Prostate gland (tissue), 2 donors: Measurements from ENCODE around the gene SNCG. TPM values are rescaled to one million over a fixed set of nuclear protein-coding genes. Genes with fewer than 3 reads are reported as not detected.
"Not testable (repeated sequence)": the region's sequence is repeated elsewhere in the genome, so short reads cannot be mapped to it uniquely, and the experiment has no call there.

Experiments used
- DNase-seq: peaks from one replicate; pipeline ENCODE4 v3.0.0-alpha.2; 2019; ENCODE audit warnings: low spot score
- H3K27ac ChIP-seq, 2 donors: fragments of 200-600 bp; sonication (generic); 2 replicates each; pipeline ENCODE4 v1.5.1; 2017 to 2019
- H3K27me3 ChIP-seq: fragments of 200-600 bp; sonication (generic); replicated peaks from 2 replicates; pipeline ENCODE4 v1.5.1; 2019; ENCODE audit not compliant: insufficient read depth
- H3K36me3 ChIP-seq, 2 donors: fragments of 200-600 bp; sonication (generic); 1 replicate in 1 of 2; 2 replicates in 1 of 2; pipeline versions ENCODE4 v1.5.1 to v1.8.1; 2017 to 2019
- H3K4me1 ChIP-seq: fragments of 200-600 bp; sonication (generic); replicated peaks from 2 replicates; pipeline ENCODE4 v1.5.1; 2019
- H3K4me3 ChIP-seq, 2 donors: fragments of 200-600 bp; sonication (generic); 2 replicates each; pipeline ENCODE4 v1.5.1; 2017 to 2019
- H3K9me3 ChIP-seq: fragments of 200-600 bp; sonication (generic); 2 replicates; pipeline ENCODE4 v1.5.1; 2017
- POLR2A ChIP-seq: fragments of 450-650 bp; IDR thresholded peaks from one replicate; pipeline ENCODE4 v1.6.1; 2016; ENCODE audit warnings: antibody characterized with exemption, mild to moderate bottlenecking
- POLR2AphosphoS5 ChIP-seq: sonication (generic); formaldehyde crosslinking; IDR thresholded peaks from one replicate; pipeline ENCODE4 v1.6.1; 2017; ENCODE audit warnings: antibody characterized with exemption
- WGBS: methylation state at CpG from one replicate; pipeline ENCODE4 v1.1.5; 2018; 5-methylcytosine and 5-hydroxymethylcytosine counted together
- intact Hi-C: fragments of 100-400 bp; cut with DNase I; formaldehyde crosslinking; loops from one replicate; pipeline ENCODE4 v1.14.2; 2022
- total RNA-seq, 2 donors: library from RNA; depleted of rRNA; stranded (reverse); fragments of >200 nt; gene quantifications; one replicate each; pipeline ENCODE4 v1.1.0, GENCODE V29; 2016
- TF ChIP-seq, protein P1 (sequence below), 4 experiments: fragments of 200-600 bp in 2 of 4; fragments of 450-650 bp in 2 of 4; sonication (generic) in 2 of 4; IDR thresholded peaks; 1 replicate in 3 of 4; 2 replicates in 1 of 4; pipeline ENCODE4 v1.5.1; 2016 to 2019; ENCODE audit warnings: antibody characterized with exemption in 4 of 4, mild to moderate bottlenecking in 2 of 4, moderate library complexity in 2 of 4

Gene SNCG
- total RNA-seq, 2 donors from 2014 or later: 38.5 to 46.6 TPM

DNA sequence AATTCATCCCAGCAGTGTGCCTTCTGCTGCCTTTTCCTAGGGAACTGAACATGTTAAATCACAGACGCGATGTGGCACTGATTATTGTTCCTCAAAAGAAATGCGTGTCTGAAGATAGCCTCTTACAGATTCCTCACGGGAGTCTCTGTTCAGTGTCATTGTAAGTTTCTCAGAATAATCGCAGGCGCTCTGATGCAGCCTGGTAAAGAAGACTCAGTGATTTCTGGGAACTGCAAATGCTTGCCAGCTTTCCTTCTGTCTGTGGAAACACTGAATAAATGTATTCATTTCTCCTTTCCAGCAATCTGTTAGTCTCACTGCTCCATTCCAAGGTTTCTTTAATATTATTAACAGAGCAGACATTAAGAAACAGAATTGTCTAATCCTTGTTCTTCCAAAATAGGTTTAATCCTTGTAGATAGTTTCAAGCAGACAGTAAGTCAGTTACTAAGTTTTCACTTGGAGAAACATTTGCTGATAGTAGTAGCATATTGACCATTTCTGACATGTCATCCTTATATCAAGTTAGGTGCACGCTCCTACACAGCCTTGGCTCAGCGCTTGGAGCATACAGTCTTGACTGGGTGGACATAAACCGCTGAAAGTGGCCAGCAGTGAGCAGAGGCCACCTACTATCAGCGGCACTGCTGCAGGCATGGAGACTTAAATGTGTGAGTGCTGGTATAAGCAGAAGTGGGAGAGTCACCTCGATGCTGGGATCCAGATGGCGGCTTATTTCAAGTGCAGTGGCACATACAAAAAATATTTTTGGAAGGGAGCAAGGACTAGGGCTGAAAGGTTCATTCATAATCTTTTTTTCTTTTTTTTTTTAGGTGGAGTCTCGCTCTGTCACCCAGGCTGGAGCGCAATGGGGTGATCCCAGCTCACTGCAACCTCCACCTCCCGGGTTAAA lies 28.7 kb upstream of the SNCG start:
- 85% methylated on average over 15 of the region's 15 CpGs for WGBS
- TF ChIP-seq, protein P1, sequence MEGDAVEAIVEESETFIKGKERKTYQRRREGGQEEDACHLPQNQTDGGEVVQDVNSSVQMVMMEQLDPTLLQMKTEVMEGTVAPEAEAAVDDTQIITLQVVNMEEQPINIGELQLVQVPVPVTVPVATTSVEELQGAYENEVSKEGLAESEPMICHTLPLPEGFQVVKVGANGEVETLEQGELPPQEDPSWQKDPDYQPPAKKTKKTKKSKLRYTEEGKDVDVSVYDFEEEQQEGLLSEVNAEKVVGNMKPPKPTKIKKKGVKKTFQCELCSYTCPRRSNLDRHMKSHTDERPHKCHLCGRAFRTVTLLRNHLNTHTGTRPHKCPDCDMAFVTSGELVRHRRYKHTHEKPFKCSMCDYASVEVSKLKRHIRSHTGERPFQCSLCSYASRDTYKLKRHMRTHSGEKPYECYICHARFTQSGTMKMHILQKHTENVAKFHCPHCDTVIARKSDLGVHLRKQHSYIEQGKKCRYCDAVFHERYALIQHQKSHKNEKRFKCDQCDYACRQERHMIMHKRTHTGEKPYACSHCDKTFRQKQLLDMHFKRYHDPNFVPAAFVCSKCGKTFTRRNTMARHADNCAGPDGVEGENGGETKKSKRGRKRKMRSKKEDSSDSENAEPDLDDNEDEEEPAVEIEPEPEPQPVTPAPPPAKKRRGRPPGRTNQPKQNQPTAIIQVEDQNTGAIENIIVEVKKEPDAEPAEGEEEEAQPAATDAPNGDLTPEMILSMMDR (IDR thresholded peaks at IDR 0.05): no peak
- no peak for TF ChIP-seq POLR2A
- no peak for TF ChIP-seq POLR2AphosphoS5
- no peaks in the 10 kb centered on the region for H3K36me3 ChIP-seq
- H3K4me1 ChIP-seq: no peaks in the 10 kb centered on the region
- no peaks in the 10 kb centered on the region for H3K27me3 ChIP-seq
- H3K4me3 ChIP-seq: no peak overlapping the region
- DNase-seq: no peak
- no peaks in the 10 kb centered on the region for H3K9me3 ChIP-seq
- H3K27ac ChIP-seq: no peak overlapping the region
- intact Hi-C loops: no loop called here

DNA sequence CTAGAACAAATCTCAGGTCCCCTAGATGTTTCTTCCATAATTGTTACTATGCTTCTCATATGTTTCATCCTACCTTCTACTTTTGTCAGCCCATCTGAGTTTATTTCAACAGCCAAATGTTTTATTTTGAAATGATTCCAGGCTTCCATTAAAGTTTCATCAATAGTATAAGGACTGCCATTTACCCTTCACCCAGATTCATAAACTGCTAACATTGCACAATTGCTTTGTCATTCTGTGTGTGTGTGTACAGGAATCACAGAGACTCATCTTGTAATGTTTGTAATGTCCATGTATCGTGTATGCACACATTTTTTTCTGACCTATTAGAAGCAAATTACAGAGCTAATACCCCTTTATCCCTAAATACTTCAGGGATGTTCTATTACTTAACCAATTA lies 26.5 kb upstream of the SNCG start:
- no peaks in the 10 kb centered on the region for H3K4me1 ChIP-seq

DNA sequence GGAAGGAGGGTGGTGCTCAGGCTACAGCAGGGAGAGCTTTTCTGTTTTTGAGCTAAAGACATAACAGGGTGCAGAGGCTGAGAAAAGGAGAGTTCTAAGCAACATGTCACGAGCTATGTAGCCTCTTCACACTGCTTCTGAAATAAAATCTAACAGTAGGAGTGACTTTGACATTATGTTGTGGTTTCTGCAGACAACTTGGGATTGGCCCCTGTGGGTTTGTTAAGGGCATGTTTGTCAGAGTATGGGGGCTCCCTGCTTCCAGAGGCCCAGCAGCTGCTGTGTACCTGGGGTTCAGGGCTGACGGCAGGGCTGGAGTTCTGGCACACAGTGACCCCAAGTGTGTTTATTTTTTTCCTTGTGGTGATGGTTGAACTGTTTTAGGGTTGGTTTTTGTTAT lies 25.7 kb upstream of the SNCG start:
- TF ChIP-seq POLR2A: no peak
- TF ChIP-seq, protein P1 (IDR thresholded peaks at IDR 0.05): no peak
- no peak for TF ChIP-seq POLR2AphosphoS5
- H3K27ac ChIP-seq: no peak overlapping the region
- intact Hi-C loops: no loop called here

More for the DNA sequence above, 26.5 kb upstream of the SNCG start:
- H3K27me3 ChIP-seq: no peaks in the 10 kb centered on the region
- no peak overlapping the region for H3K4me3 ChIP-seq
- TF ChIP-seq POLR2A (no peak), POLR2AphosphoS5 (no peak)
- TF ChIP-seq, protein P1 (IDR thresholded peaks at IDR 0.05): no peak
- H3K27ac ChIP-seq: no peak overlapping the region
- intact Hi-C loops: no loop called here
- no peaks in the 10 kb centered on the region for H3K36me3 ChIP-seq
- H3K9me3 ChIP-seq: no peaks in the 10 kb centered on the region
- no peak for DNase-seq
- 80% methylated on average over 1 of the region's 1 CpG for WGBS

DNA sequence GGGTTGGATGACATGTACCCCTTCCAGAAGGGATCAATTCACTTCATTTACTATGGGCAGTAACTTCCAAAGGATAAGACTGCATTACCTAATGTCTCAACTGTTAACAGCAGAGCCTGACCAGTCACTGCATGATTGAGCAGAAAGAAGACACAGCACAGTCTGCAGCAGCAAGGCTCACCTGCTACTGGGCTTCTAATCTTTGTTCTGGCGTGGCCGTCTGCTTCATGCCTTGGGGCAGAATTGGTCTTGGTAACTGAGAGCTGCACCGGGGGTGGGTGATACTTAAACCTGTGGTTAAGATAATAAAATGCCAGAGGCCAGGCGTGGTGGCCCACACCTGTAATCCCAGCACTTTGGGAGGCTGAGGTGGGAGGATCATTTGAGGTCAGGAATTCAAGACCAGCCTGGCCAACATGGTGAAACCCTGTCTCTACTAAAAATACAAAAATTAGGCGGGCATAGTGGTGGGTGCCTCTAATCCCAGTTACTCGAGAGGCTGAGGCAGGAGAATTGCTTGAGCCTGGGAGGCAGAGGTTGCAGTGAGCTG lies 24.2 kb upstream of the SNCG start:
- intact Hi-C loops, DNase-seq: not testable (repeated sequence)

More for the DNA sequence above, 25.7 kb upstream of the SNCG start:
- WGBS: 88% methylated on average over 2 of the region's 2 CpGs
- Histone ChIP-seq H3K4me3 (no peak overlapping the region), H3K36me3 (no peaks in the 10 kb centered on the region), H3K27me3 (no peaks in the 10 kb centered on the region), H3K9me3 (no peaks in the 10 kb centered on the region), H3K4me1 (no peaks in the 10 kb centered on the region)
- no peak for DNase-seq

DNA sequence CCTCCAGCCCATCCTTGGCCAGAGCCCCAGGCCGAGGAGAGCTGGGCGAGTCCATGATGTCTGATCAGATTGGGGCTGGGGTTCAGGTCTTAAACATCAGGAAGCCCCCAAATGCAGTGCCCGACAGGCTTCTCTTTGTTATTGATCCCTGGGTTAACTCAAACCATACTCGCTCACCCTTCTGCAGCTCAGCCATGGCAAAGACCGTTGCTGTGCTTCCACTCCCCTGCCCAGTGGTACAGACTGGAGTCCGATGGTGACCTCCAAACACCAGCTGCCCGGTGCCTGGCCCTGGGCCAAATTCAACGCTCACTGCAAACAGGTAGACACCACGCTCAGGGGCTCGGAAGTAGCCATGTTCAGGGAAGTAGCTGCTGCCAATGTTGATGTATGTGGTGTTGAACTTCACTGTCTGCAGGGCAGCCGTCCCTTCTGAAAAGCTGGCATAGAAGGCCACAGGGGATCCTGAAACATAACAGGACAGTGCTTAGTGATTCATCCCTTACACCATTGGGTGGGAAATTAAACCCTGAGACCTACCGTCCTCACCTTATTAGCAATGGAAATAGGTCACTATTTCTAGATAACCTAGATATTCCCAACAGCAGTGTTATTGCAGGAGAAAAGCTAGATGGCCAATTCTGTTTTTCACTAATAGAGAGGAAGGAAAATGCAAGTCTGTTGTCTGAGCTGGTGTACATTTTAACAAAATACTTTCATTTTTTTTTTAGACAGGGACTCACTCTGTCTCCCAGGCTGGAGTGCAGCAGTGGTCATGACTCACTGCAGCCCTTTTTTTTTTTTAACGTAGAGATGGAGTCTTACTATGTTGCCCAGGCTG lies 21.5 kb upstream of the SNCG start:
- intact Hi-C loops: no loop called here
- no peak overlapping the region for H3K27ac ChIP-seq
- no peak overlapping the region for H3K4me3 ChIP-seq
- no peaks in the 10 kb centered on the region for H3K36me3 ChIP-seq
- DNase-seq: no peak
- TF ChIP-seq POLR2AphosphoS5 (no peak), POLR2A (no peak)
- TF ChIP-seq, protein P1 (IDR thresholded peaks at IDR 0.05): no peak
- no peaks in the 10 kb centered on the region for H3K9me3 ChIP-seq
- H3K4me1 ChIP-seq: no peaks in the 10 kb centered on the region
- no peaks in the 10 kb centered on the region for H3K27me3 ChIP-seq
- WGBS: 69% methylated on average over 8 of the region's 13 CpGs

More for the DNA sequence above, 24.2 kb upstream of the SNCG start:
- H3K27ac ChIP-seq, H3K9me3 ChIP-seq, H3K36me3 ChIP-seq, H3K4me1 ChIP-seq, H3K27me3 ChIP-seq, H3K4me3 ChIP-seq: not testable (repeated sequence)
- WGBS: 83% methylated on average over 6 of the region's 6 CpGs
